Measurements from ENCODE around the gene MYO15B. TPM values are rescaled to one million over a fixed set of nuclear protein-coding genes. Genes with fewer than 3 reads are reported as not detected.

MYO15B gene
- total RNA-seq, 1 experiment from 2014 or later = 8.0 TPM

- Histone ChIP-seq H3K9ac (ENCODE audit: low read length) (no peak overlapping the region), H3K36me3 (ENCODE audit: insufficient read depth, low read length) (no peaks in the 10 kb centered on the region), H3K27ac (ENCODE audit: low read length) (no peak overlapping the region), H3K27me3 (ENCODE audit: low read length) (no peaks in the 10 kb centered on the region), H2AFZ (ENCODE audit: low read length) (no peak overlapping the region), H3K9me3 (ENCODE audit: low read length) (no peaks in the 10 kb centered on the region), H3K4me1 (ENCODE audit: low read length) (no peaks in the 10 kb centered on the region), H3K9me2 (replicated peaks; ENCODE audit: insufficient read depth, low read length) (no peaks in the 10 kb centered on the region), H3K79me2 (ENCODE audit: low read length) (no peaks in the 10 kb centered on the region), H3K4me2 (ENCODE audit: low read depth, low read length, poor library complexity, severe bottlenecking) (no peak overlapping the region), H3K4me3 (ENCODE audit: low read length) (no peak overlapping the region), H4K20me1 (ENCODE audit: insufficient read depth, low read depth, low read length) (0 out of 2 replicates have a peak, but pooled peaks cover 4% of the 10 kb centered on the region)
- no peak for DNase-seq
Observed at GRCh38 chr17:75642182-75642783, 54.7 kb downstream of the MYO15B start.

GRCh38 chr17:75642784-75643642, 55.4 kb downstream of the MYO15B start:
- H3K36me3 ChIP-seq (ENCODE audit: insufficient read depth, low read length) = no peaks in the 10 kb centered on the region
- H3K27ac ChIP-seq (ENCODE audit: low read length) = no peak overlapping the region
- no peaks in the 10 kb centered on the region for H3K79me2 ChIP-seq (ENCODE audit: low read length)
- no peak overlapping the region for H3K4me3 ChIP-seq (ENCODE audit: low read length)
- H3K4me2 ChIP-seq (ENCODE audit: low read depth, low read length, poor library complexity, severe bottlenecking) = no peak overlapping the region
- no peaks in the 10 kb centered on the region for H4K20me1 ChIP-seq (ENCODE audit: insufficient read depth, low read depth, low read length)
- no peak overlapping the region for H2AFZ ChIP-seq (ENCODE audit: low read length)
- no peaks in the 10 kb centered on the region for H3K9me3 ChIP-seq (ENCODE audit: low read length)
- H3K9ac ChIP-seq (ENCODE audit: low read length) = no peak overlapping the region
- no peaks in the 10 kb centered on the region for H3K4me1 ChIP-seq (ENCODE audit: low read length)
- H3K27me3 ChIP-seq (ENCODE audit: low read length) = no peaks in the 10 kb centered on the region
- DNase-seq = no peak
- H3K9me2 ChIP-seq (replicated peaks; ENCODE audit: insufficient read depth, low read length) = no peaks in the 10 kb centered on the region

- H3K4me2 ChIP-seq (ENCODE audit: low read depth, low read length, poor library complexity, severe bottlenecking) = no peak overlapping the region
- H2AFZ ChIP-seq (ENCODE audit: low read length) = no peak overlapping the region
- no peaks in the 10 kb centered on the region for H3K9me3 ChIP-seq (ENCODE audit: low read length)
- no peaks in the 10 kb centered on the region for H3K9me2 ChIP-seq (replicated peaks; ENCODE audit: insufficient read depth, low read length)
- no peak overlapping the region for H3K9ac ChIP-seq (ENCODE audit: low read length)
- no peaks in the 10 kb centered on the region for H3K4me1 ChIP-seq (ENCODE audit: low read length)
- no peaks in the 10 kb centered on the region for H4K20me1 ChIP-seq (ENCODE audit: insufficient read depth, low read depth, low read length)
- H3K4me3 ChIP-seq (ENCODE audit: low read length) = no peak overlapping the region
- H3K27ac ChIP-seq (ENCODE audit: low read length) = no peak overlapping the region
- H3K27me3 ChIP-seq (ENCODE audit: low read length) = no peaks in the 10 kb centered on the region
- H3K79me2 ChIP-seq (ENCODE audit: low read length) = no peaks in the 10 kb centered on the region
- no peaks in the 10 kb centered on the region for H3K36me3 ChIP-seq (ENCODE audit: insufficient read depth, low read length)
- DNase-seq = no peak
Observed at GRCh38 chr17:75643643-75644017, 56.0 kb downstream of the MYO15B start.

GRCh38 chr17:75645501-75645888, 57.9 kb downstream of the MYO15B start:
- Histone ChIP-seq H3K4me2 (ENCODE audit: low read depth, low read length, poor library complexity, severe bottlenecking) (no peak overlapping the region), H2AFZ (ENCODE audit: low read length) (no peak overlapping the region), H3K9me2 (replicated peaks; ENCODE audit: insufficient read depth, low read length) (no peaks in the 10 kb centered on the region), H3K4me3 (ENCODE audit: low read length) (no peak overlapping the region), H3K9ac (ENCODE audit: low read length) (no peak overlapping the region), H4K20me1 (ENCODE audit: insufficient read depth, low read depth, low read length) (no peaks in the 10 kb centered on the region), H3K27ac (ENCODE audit: low read length) (no peak overlapping the region), H3K79me2 (ENCODE audit: low read length) (no peaks in the 10 kb centered on the region), H3K4me1 (ENCODE audit: low read length) (no peaks in the 10 kb centered on the region), H3K36me3 (ENCODE audit: insufficient read depth, low read length) (no peaks in the 10 kb centered on the region), H3K27me3 (ENCODE audit: low read length) (no peaks in the 10 kb centered on the region), H3K9me3 (ENCODE audit: low read length) (no peaks in the 10 kb centered on the region)
- DNase-seq = no peak

- Histone ChIP-seq H3K27ac (ENCODE audit: low read length) (no peak overlapping the region), H2AFZ (ENCODE audit: low read length) (no peak overlapping the region)
- DNase-seq = no peak
Observed at GRCh38 chr17:75645889-75646637, 58.5 kb downstream of the MYO15B start.

GRCh38 chr17:75646638-75646992, 59.0 kb downstream of the MYO15B start:
- Histone ChIP-seq H3K79me2 (ENCODE audit: low read length) (no peaks in the 10 kb centered on the region), H3K27ac (ENCODE audit: low read length) (no peak overlapping the region), H3K4me2 (ENCODE audit: low read depth, low read length, poor library complexity, severe bottlenecking) (no peak overlapping the region), H3K36me3 (ENCODE audit: insufficient read depth, low read length) (peaks cover 5% of the 10 kb centered on the region; the same call in 1 of the 2 replicates), H4K20me1 (ENCODE audit: insufficient read depth, low read depth, low read length) (no peaks in the 10 kb centered on the region), H3K9me2 (replicated peaks; ENCODE audit: insufficient read depth, low read length) (no peaks in the 10 kb centered on the region), H3K4me3 (ENCODE audit: low read length) (no peak overlapping the region), H3K9ac (ENCODE audit: low read length) (no peak overlapping the region), H3K27me3 (ENCODE audit: low read length) (no peaks in the 10 kb centered on the region), H2AFZ (ENCODE audit: low read length) (no peak overlapping the region), H3K9me3 (ENCODE audit: low read length) (no peaks in the 10 kb centered on the region), H3K4me1 (ENCODE audit: low read length) (no peaks in the 10 kb centered on the region)
- DNase-seq = no peak

More at GRCh38 chr17:75645889-75646637, 58.5 kb downstream of the MYO15B start:
- Histone ChIP-seq H3K9me2 (replicated peaks; ENCODE audit: insufficient read depth, low read length) (no peaks in the 10 kb centered on the region), H3K36me3 (ENCODE audit: insufficient read depth, low read length) (peaks cover 5% of the 10 kb centered on the region; the same call in 1 of the 2 replicates), H4K20me1 (ENCODE audit: insufficient read depth, low read depth, low read length) (no peaks in the 10 kb centered on the region), H3K4me2 (ENCODE audit: low read depth, low read length, poor library complexity, severe bottlenecking) (no peak overlapping the region), H3K9me3 (ENCODE audit: low read length) (no peaks in the 10 kb centered on the region), H3K79me2 (ENCODE audit: low read length) (no peaks in the 10 kb centered on the region), H3K9ac (ENCODE audit: low read length) (no peak overlapping the region), H3K4me3 (ENCODE audit: low read length) (no peak overlapping the region), H3K27me3 (ENCODE audit: low read length) (no peaks in the 10 kb centered on the region), H3K4me1 (ENCODE audit: low read length) (no peaks in the 10 kb centered on the region)

- Histone ChIP-seq H4K20me1 (ENCODE audit: insufficient read depth, low read depth, low read length) (no peaks in the 10 kb centered on the region), H3K4me1 (ENCODE audit: low read length) (no peaks in the 10 kb centered on the region), H3K27ac (ENCODE audit: low read length) (no peak overlapping the region), H3K9me3 (ENCODE audit: low read length) (no peaks in the 10 kb centered on the region), H3K27me3 (ENCODE audit: low read length) (no peaks in the 10 kb centered on the region), H3K36me3 (ENCODE audit: insufficient read depth, low read length) (peaks cover 5% of the 10 kb centered on the region; the same call in 1 of the 2 replicates), H3K9ac (ENCODE audit: low read length) (no peak overlapping the region), H3K4me3 (ENCODE audit: low read length) (no peak overlapping the region), H2AFZ (ENCODE audit: low read length) (no peak overlapping the region), H3K9me2 (replicated peaks; ENCODE audit: insufficient read depth, low read length) (no peaks in the 10 kb centered on the region), H3K79me2 (ENCODE audit: low read length) (no peaks in the 10 kb centered on the region), H3K4me2 (ENCODE audit: low read depth, low read length, poor library complexity, severe bottlenecking) (no peak overlapping the region)
- no peak for DNase-seq
Observed at GRCh38 chr17:75647061-75647460, 59.5 kb downstream of the MYO15B start.

- DNase-seq = no peak
- Histone ChIP-seq H3K27me3 (ENCODE audit: low read length) (no peaks in the 10 kb centered on the region), H3K4me3 (ENCODE audit: low read length) (no peak overlapping the region), H3K4me1 (ENCODE audit: low read length) (peaks cover 2% of the 10 kb centered on the region; the same call in 1 of the 2 replicates), H3K4me2 (ENCODE audit: low read depth, low read length, poor library complexity, severe bottlenecking) (no peak overlapping the region), H4K20me1 (ENCODE audit: insufficient read depth, low read depth, low read length) (no peaks in the 10 kb centered on the region), H3K9me3 (ENCODE audit: low read length) (no peaks in the 10 kb centered on the region), H3K27ac (ENCODE audit: low read length) (no peak overlapping the region), H3K9me2 (replicated peaks; ENCODE audit: insufficient read depth, low read length) (no peaks in the 10 kb centered on the region), H3K79me2 (ENCODE audit: low read length) (no peaks in the 10 kb centered on the region), H3K36me3 (ENCODE audit: insufficient read depth, low read length) (peaks cover 5% of the 10 kb centered on the region; the same call in 1 of the 2 replicates), H3K9ac (ENCODE audit: low read length) (no peak overlapping the region), H2AFZ (ENCODE audit: low read length) (no peak overlapping the region)
Observed at GRCh38 chr17:75647921-75648320, 60.3 kb downstream of the MYO15B start.
